ENCODE data around the gene GRIPAP1.

Gene GRIPAP1

GRCh38 chrX:49002091-49002935 lies at the start of gene GRIPAP1:
Gene GRIPAP1 (minus strand): TSS chrX:49002264. CDS start chrX:49002229, 35 bp downstream.
- DNase-seq: peak in 54 of 56 donors; percentile 4 to 82 (median 54)

GRCh38 chrX:49043987-49044281 lies 41.9 kb upstream of the GRIPAP1 start:
- no peak for DNase-seq

- DNase-seq: peak; percentile 45 to 98 (median 93)
Observed at GRCh38 chrX:49043220-49043986, 41.3 kb upstream of the GRIPAP1 start, which contains the start of gene TFE3. Gene TFE3 (minus strand): TSS chrX:49043357. CDS start chrX:49043226, 131 bp downstream.

GRCh38 chrX:49042581-49043219 lies 40.6 kb upstream of the GRIPAP1 start:
- DNase-seq: peak in 6 of 56 donors; percentile 4 to 53 (median 37)

GRCh38 chrX:49041744-49042580 lies 39.9 kb upstream of the GRIPAP1 start:
- peak in 6 of 56 donors; percentile 0 to 21 (median 4) for DNase-seq

GRCh38 chrX:49040376-49040955 lies 38.4 kb upstream of the GRIPAP1 start:
- peak in 2 of 56 donors; percentile 2 to 3 for DNase-seq

GRCh38 chrX:49039598-49040375 lies 37.7 kb upstream of the GRIPAP1 start:
- peak in 49 of 56 donors; percentile 0 to 63 (median 17) for DNase-seq

GRCh38 chrX:49037883-49038475 lies 35.9 kb upstream of the GRIPAP1 start:
- DNase-seq: no peak

GRCh38 chrX:49030283-49030682 lies 28.2 kb upstream of the GRIPAP1 start:
- no peak for DNase-seq

- DNase-seq: peak in 1 of 56 donors; percentile 0
Observed at GRCh38 chrX:49029876-49030275, 27.8 kb upstream of the GRIPAP1 start.

GRCh38 chrX:49019599-49020249 lies 17.7 kb upstream of the GRIPAP1 start:
- no peak for DNase-seq

GRCh38 chrX:49019050-49019449 lies 17.0 kb upstream of the GRIPAP1 start:
- no peak for DNase-seq

GRCh38 chrX:49003696-49004095 lies 1.6 kb upstream of the GRIPAP1 start:
- no peak for DNase-seq

GRCh38 chrX:49001521-49002090 lies 458 bp downstream of the GRIPAP1 start:
- DNase-seq: peak in 25 of 56 donors; percentile 0 to 43 (median 21)

GRCh38 chrX:49000636-49001035 lies 1.4 kb downstream of the GRIPAP1 start:
- no peak for DNase-seq

GRCh38 chrX:48999030-48999429 lies 3.0 kb downstream of the GRIPAP1 start:
- DNase-seq: peak in 24 of 56 donors; percentile 0 to 61 (median 17)

GRCh38 chrX:48998391-48998790 lies 3.7 kb downstream of the GRIPAP1 start:
- no peak for DNase-seq

GRCh38 chrX:48997865-48998264 lies 4.2 kb downstream of the GRIPAP1 start:
- no peak for DNase-seq
